ENCODE data around the gene ADAM17.
"Not testable (repeated sequence)": the region's sequence is repeated elsewhere in the genome, so short reads cannot be mapped to it uniquely, and the experiment has no call there.

The ADAM17 gene

DNA sequence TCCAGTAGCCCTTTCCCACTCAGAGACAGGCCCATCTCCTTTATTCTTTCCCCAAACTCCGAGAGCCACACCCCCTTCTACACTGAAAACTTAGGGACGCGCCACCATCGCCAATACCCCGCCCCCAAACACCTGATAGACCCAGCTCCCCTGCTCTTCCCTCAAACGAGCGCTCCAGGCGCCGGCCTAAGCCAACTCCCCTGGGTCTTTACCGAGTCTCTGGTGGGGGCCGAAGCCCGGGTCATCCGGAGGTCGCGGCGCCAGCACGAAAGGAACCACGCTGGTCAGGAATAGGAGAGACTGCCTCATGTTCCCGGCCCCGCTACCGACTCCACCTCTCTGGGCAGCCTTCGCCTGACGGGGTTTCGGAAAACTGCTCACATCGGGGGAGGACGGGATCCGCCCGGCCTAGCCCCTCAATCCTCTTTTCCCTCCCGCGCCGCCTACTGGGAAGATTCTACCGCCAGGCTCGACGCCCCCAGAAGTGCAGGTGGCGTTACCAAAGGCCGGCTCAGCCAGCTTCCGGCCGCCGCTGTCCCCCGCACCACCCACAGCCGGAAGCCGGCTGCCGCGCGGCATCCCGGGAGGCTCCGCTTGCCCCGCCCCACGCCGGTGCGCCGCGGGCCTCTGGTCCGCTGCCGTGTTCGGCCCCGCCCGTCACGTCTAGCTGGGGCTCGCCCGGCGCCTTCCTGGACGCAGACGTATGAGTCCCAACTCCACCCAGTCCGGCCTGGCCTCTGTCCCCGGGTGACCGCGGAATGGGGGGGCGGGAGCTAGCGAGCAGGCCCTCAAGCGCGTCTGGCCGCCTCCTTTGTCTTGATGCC, at the start of gene ADAM17:
ADAM17 (minus strand) TSS at position 534 of the 824 bp plus-strand sequence; CDS start at position 309, 225 bp downstream.
- DNase-seq, result peak; percentile 93

DNA sequence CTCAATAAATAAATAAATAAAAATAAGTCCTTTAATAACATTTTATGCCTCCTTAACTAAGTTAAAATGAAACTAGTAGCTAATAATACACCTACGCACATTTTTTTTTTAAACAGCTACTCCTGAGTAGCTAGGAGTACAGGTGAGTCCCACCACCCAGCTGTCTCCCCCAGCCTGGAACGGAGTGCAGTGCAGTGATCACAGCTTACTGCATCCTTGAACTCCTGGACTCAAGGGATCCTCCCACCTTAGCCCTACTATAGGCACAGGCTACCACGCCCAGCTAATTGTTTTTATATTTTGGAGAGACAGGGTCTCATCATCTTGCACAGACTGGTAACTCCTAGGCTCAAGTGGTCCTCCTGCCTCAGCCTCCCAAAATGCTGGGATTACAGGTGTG, 46.8 kb upstream of the ADAM17 start:
- no peak for DNase-seq

DNA sequence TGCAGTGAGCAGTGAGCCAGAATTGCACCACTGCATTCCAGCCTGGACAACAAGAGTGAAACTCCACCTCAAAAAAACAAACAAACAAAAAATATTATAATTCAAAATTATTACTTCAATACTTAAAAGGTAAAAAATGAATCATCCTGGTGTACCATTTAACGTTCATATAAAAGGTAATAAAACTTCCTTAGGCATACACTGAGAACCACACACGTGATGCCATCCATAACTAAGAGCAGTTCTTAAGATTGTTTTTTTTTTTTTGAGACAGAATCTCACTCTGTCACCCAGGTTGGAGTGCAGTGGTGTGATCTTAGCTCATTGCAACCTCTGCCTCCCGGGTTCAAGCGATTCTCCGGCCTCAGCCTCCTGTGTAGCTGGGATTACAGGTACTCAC, 45.8 kb upstream of the ADAM17 start:
- no peak for DNase-seq

DNA sequence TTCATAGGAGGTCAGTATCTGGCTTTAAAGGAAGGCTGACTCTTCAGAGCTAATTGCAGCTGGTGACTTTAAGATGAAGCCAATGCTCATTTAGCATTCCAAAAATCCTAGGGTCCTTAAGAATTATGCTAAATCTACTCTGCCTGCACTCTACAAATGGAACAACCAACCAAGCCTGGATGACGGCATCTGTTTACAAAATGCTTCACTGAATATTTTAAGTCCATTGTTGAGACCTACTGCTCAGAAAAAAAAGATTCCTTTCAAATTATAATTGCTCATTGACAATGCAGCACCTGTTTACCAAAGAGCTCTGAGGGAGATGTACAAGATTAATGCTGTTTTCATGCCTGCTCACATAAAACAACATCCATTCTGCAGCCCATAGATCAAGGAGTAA, 43.8 kb upstream of the ADAM17 start:
- no peak for DNase-seq

DNA sequence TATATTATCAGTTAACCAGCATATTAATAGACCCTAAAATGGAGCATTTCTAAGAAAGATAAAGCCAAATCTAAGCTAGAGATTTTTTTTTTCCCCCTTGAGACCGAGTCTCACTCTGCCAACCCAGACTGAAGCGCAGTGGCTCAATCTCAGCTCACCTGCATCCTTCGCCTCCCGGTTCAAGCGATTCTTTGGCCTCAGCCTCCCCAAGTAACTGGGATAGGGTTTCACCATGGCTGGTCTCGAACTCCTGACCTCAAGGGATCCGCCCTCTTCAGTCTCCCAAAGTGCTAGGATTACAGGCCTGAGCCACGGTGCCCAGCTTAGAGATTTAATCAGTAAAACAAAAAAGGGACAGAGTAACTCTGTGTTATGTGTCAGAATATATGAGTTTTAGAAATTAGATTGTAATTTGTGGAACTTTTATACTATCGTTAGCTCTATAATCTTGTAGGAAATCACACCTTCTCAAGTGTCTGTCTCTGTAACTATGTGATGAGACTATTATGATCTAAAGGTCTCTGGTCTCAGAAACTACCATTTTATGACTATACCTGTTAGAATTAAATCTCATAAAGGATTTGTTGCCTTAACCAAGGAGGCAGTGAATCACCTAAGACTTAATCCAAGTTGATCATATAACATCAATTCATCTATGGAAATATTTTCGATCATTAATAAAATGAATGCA, 41.1 kb upstream of the ADAM17 start:
- no peak for DNase-seq

DNA sequence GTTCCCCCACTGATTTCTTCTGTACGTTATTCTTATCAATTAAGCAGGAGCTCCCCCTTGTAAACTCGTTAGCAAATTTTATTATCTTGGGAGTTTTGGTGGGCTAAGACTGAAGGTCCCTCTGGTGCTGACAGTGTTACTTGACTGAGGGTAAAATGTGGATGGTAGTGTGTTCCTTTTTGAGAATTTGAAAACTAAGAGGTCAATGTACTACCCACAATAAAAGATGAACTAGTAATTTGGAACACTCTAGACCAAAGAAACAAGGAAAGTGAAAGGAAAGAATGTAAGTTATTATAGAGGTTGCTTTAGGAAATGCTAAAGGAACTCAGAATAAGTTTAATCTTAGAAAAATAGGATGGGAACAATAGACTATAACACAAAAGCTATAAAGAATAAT, 40.1 kb upstream of the ADAM17 start:
- no peak for DNase-seq

DNA sequence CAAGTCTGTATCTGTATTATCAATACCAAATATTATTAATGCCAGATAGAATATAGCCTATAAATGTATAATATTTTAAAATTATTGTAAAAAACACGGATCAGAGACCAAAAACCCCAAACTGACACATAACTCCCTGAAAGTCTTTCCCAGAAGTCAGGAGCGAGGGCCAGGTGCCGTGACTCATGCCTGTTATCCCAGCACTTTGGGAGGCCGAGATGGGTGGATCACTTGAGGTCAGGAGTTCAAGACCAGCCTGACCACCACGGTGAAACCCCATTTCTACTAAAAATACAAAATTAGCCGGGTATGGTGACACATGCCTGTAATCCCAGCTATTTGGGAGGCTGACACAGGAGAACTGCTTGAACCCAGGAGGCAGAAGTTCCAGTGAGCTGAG, 39.6 kb upstream of the ADAM17 start:
- not testable (repeated sequence) for DNase-seq

DNA sequence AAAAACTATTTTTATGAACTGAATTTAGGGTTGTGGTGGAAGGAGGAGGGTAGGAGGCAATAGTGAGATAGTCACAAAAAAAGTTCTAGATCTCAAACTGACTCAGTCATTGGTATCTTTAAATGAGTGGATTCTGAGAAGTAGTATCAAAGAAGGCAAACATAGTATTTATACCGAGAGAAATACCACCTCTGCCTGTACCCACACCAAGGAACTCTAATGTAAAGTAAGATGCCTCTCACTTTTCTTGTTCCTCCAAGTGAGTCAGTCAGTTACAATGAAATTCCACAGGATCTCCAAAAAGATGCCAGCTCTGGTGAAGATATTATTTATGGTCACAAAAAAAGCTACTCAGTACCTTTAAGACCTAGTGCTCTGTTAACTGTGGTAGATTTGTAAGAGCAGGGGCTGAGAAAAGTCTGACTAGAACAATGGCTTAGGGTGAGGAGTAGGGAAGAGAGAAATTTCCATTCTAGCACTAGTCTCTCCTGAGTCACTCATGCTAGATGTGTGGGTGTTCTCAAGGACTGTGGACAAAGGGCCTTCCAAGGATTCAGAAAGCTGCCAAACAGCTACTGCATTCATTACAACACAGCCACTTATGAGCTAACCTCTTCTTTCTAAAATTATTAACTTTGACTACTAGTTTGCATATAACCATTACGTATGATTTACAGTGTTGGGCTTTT, 38.9 kb upstream of the ADAM17 start:
- DNase-seq, result no peak

DNA sequence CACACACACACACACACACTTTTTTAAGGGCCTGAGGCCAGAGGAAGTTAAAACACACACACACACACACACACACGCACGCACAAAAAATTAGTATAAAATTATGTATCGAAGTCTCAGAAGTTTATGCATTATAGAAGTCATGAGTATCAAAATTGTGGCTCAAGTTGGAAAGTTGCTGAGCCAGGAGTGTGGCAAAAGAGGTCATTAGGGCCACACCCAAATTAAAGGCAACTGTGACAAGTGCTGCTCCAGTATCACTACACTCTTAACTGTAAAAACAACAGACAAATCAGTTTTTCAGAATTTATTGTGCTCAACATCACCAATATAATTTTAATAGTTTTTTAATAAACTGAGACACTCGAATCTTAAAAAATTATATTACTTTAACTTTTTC, 38.3 kb upstream of the ADAM17 start:
- DNase-seq, result no peak

DNA sequence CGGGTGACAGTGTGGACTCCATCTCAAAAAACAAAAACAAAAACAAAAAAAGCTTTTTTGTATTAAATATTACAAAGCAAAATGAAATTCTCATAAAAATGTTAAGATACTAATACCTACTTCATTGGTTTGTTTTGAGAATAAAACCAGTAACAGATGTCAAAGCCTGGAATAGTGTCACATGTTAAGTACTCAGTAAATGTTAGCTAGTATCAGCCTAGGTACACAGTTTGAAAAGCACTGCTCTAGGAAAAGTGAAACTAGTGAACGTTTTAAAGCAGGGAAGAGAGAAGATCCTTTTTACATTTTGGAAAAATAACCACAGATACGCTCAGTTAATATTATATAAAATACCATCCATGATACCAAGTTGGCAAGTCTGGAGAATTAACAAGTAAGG, 37.1 kb upstream of the ADAM17 start:
- no peak for DNase-seq

DNA sequence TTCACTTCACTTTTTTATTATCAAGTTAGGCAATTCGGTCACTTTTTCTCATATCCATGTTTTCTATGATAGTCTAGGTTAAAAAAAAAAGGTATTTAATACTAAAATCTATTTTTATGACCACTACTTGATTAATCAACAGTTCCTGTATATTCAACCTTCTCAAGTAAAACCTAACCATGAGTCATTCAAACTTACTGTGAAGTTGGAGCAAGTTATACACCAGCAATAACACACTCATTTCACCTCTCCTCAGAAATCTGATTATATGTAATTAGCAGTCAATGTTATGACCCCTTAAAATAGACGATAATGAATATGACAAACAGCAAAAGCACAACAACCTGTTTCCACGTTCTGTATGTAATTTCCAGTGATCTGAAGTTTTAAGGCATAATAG, 35.0 kb upstream of the ADAM17 start:
- DNase-seq, result no peak

DNA sequence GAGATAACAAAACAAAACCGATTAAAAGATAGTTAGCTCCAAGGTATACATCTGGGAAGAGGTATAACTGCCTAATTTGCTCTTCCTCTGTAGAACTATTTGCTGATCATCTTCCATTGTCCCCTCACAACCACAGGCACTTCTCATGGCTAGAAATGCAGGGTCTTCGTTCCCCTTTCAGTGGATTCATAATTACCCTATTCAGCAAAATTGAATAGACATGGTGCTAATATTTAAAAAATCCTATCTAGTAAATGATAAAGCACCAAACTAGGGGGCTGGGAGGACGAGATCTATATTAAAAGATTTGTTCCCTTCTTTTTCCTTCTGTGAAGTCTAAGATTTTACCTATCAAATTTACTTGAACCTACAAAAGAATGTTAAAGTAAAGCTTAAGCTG, 30.8 kb upstream of the ADAM17 start:
- no peak for DNase-seq

DNA sequence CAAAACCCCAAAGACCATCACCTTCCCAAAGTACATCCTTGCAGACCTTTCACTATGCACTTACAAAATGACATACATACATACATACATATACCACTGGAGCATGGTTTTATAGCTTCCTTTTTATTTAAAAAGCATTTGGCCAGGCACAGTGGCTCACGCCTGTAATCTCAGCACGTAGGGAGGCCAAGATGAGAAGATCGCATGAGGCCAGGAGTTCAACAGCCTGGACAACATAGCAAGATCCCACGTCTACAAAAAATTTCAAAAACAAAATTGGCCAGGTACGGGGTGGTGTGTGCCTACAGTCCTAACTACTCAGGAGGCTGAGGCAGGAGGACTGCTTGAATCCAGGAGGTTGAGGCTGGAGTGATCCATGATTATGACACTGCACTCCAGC, 29.9 kb upstream of the ADAM17 start:
- DNase-seq, result no peak

DNA sequence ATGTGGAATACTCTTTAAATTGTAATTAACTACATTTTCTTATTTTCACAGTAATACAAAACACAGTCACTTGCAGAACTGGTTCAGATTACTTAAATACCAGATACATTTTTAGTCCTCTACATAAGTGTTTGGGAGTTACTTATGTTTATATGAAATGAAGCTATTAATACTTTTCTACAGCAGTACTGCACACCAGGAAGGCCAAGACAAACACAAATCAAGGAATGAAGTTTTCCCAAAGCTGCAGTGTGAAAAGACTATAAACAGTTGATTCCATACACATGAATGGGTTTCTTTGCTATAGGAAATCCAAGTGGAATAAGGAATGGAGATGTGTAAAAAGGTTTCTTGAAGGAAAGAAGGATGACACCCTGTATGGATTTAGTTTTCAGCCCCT, 29.3 kb upstream of the ADAM17 start:
- DNase-seq, result not testable (repeated sequence)

DNA sequence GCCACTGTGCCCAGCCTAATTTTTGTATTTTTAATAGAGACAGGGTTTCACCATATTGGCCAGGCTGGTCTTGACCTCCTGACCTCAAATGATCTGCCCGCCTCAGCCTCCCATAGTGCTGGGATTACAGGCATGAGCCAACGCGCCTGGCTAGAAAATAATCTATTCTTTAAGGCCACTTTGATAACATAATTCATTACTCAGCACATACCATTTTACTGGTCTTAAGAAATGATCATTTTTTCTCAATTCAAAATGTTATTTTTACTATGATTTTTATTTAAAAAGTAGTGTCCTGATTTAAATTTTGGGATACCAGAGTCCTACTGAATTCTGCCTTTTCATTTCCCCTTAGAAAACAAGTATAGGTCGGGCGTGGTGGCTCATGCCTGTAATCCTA, 27.0 kb upstream of the ADAM17 start:
- no peak for DNase-seq

DNA sequence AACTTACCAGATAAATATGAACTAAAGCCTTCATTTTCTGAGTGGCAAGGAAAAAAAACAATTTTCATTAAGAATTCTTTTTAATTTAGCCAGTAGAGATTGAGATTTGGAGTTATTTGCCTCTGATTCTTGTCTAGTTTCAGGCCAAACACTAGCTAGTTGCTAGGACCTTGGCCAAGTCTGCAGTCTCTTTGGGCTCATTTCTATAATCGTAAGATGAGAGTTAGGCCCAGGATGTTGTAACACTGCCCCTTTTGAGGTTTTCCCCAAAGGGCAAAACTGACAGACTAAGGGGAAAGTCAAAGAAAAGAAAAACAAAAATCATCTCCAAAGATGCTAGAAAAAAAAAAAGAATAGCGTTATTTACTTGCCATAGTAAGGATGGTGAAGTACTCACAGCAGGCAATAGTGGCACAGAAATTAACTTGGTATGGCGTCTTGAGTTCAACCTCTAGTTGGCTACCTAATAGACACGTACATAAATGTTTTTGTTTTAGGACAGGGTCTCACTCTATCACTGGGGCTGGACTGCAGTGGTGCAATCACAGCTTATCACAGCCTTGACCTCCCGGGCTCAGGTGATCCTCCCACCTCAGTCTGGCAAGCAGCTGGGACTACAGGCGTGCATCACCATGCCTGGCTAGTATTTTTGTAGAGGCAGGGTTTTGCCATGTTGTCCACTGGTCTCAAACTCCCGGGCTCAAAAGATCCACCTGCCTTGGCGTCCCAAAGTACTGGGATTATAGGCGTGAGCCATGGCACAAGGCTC, 23.0 kb upstream of the ADAM17 start:
- no peak for DNase-seq

DNA sequence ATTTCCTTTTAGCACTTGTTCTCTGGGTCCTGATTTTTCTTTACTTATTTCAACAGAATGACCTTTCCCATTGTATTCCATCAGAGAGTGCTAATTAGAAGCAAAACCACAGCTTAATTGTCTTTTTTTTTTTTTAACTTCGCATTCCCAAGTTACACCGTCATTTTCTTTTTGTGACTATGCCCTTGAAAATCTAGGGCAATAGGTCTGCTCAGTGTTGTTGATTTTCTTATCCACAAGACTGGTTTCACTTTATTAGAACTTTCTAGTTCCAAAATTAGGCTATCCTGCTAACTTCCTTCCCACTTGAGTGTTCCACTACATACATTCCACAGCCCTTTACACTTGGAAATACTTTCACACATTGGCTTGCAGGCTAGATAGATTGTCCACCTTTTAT, 18.7 kb upstream of the ADAM17 start:
- no peak for DNase-seq

DNA sequence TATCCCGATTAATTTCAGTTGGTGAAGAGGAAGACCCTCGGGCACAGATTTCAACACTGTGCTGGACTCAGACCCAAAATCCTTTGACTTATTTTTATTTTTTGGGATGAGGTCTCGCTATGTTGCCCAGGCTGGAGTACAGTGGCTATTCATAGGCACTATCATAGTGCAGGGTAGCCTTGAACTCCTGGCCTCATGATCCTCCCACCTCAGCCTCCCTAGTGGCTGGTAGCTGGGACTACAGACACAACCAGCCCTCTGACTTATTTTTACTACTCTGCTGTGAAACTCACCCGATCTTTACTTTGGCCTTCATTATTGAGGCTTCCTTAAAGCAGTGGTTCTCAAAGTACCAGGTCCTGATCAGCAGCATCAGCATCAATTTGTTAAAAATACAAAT, 18.2 kb upstream of the ADAM17 start:
- no peak for DNase-seq

DNA sequence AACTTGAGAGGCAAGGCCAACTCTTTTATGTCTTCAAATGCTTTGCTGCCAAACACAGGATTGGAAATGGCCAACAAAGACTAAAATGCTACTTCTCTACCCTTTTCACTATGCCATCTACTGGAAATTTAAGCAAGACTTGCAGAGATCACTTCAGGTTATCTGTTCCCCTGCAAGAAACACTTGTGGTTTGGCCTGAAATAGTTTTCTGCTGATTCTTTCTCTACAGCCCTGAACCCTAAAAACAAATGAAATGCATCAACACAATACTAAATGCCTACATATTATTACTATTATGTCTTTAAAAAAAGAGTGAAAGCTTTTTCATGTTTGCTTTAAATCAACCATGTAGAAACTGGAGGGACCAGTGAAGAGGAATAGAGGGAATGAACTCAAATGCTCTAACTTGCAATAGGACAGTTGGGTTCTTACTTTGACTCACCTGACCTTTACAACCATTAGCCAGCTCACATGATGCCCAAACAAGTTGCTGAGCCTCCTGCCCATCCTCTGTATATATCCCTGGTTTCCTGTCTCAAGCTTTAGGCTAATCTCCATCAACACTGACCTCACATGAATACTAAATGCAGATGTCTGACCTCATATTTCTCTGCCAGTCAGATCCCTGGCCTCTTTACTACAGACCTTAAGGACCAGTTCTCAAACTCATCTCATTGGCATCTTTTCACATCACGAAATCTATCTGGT, 17.5 kb upstream of the ADAM17 start:
- no peak for DNase-seq

DNA sequence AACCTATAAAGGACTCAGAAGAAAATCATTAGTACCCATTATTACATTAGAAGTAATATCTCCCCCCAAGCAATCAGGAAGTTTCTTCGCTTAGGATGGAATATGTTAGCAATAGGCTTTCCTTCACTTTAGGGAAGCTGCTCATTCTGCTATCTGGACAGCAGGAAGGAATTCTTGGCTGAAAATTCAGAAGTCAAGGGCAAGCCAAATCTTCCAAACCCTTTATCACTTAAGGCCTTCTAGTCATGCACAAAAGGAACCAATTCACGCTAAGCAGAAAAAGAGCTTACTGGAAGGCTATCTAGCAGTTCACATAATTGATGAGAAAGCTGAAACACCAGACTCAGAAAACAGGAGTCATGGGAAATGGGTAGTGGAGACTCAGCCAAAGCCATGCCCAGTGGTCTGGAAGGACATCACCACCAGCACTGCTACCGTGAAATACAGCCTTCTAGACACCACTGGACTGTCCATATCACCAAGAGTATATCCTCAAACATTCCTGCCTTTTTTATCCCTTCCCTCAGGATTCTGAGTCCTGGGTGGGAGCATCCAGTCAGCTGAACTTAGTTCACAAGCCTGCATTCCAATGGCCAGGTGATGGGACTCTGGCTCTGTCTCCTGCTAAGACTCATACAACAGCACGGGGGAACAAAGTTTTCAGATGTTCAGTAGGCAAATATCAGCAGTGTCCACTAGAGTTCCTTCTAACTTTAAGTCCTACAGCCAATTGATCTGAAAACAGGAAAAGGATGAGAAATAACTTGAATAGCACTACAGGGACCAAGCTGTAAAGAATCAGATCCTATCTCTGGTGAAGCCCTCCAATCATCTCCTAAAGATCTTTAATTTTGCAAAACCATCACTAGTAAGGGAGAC, 14.8 kb upstream of the ADAM17 start:
- no peak for DNase-seq

DNA sequence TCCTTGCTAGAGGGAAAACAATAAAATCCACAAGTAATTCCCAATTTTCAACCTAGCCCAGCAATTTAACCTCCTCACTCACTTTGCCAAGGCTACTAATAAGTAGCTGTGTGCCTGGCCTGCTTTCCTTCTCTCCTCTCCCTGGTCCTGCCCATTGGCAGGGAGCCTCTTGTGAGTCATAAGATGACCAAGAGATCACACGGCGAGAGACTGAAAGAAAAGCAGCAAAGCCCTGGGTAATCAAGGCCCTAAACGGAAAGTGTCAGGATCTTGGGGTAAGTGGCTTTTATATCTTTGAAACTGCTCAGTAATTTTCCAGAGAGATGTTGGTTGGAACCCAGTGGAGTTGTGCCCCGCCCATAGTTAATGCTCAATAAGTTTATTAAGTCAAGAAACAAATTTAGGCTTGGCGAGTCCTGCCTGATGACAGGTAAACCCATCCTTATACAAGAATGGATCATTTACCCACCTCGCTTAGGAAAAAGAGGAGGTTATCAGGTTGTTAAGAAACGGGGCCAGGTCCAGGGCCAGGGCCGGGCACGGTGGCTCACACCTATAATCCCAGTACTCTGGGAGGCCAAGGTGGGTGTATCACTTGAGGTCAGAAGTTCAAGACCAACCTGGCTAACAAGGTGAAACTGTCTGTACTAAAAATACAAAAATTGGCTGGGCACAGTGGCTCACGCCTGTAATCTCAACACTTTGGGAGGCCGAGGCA, 10.0 kb upstream of the ADAM17 start:
- DNase-seq, result no peak

Measured in stimulated activated CD4-positive, alpha-beta T cell treated with anti-CD3 and anti-CD28 coated beads, Interleukin-15, amount 100 ng/mL, for 24 hours (primary cell).